K562 (cell line): ENCODE results near the gene TRABD2B. TPM values are rescaled to one million over a fixed set of nuclear protein-coding genes. Genes with fewer than 3 reads are reported as not detected.

Source experiments
- ATAC-seq: fragments of 200-7000 bp; cut with Tn5 transposase; 3 replicates; pipeline ENCODE4 v1.9.1; 2020; ENCODE audit warnings: moderate library complexity
- BruUV-seq: library from RNA; stranded (reverse); fragments of 400-500 nt; replicated peaks from 2 replicates; lab custom pipeline; 2021; lab: Mats Ljungman, UMichigan
- CTCF ChIA-PET: fragments of 300-600 bp; formaldehyde crosslinking; extraction: SDS; loops from one replicate; lab custom pipeline; 2021; ENCODE audit warnings: low intra/inter-chr PET ratio; lab: Yijun Ruan, JAX
- POLR2A ChIA-PET: fragments of 300-600, 350-650 bp; sonication (Branson Sonifier 250); formaldehyde crosslinking; extraction: SDS; loops from one replicate; lab custom pipeline; 2021; ENCODE audit warnings: antibody characterized with exemption, inconsistent platforms; lab: Yijun Ruan, JAX
- DNase-seq, 4 experiments: peaks; one replicate each; pipeline versions ENCODE4 v3.0.0 to v3.0.0-alpha.2; 2011 to 2018; ENCODE audit warnings: low spot score in 3 of 4, mixed read lengths in 3 of 4; ENCODE audit errors: extremely low read depth in 1 of 4
- FAIRE-seq: peaks from 2 replicates; lab custom pipeline; 2011; peaks lifted over from hg19 to GRCh38; lab: Jason Lieb, UNC
- H2AFZ ChIP-seq: 2 replicates; pipeline ENCODE4 v1.6.0; 2011; ENCODE audit warnings: low read depth, low read length, control low read depth, inconsistent platforms
- H3K27ac ChIP-seq: fragments of 200-600 bp; 3 replicates; pipeline ENCODE4 v1.8.0; 2011; ENCODE audit warnings: low read depth, mild to moderate bottlenecking, control low read depth, inconsistent platforms, low read length, moderate library complexity, mixed read lengths; ENCODE audit errors: extremely low read depth
- H3K27me3 ChIP-seq, 2 experiments: fragments of 300-600 bp in 1 of 2; 2 replicates in 1 of 2; 3 replicates in 1 of 2; pipeline versions ENCODE4 v1.6.0 to v1.8.0; 2011; ENCODE audit warnings: inconsistent platforms in 2 of 2, low read length in 2 of 2, mild to moderate bottlenecking in 1 of 2, mixed read lengths in 1 of 2, moderate library complexity in 1 of 2; ENCODE audit not compliant: control insufficient read depth in 2 of 2, insufficient read depth in 2 of 2
- H3K36me3 ChIP-seq: fragments of 300-600 bp; 3 replicates; pipeline ENCODE4 v1.8.0; 2011; ENCODE audit warnings: mild to moderate bottlenecking, low read length, inconsistent platforms; ENCODE audit not compliant: control insufficient read depth, insufficient read depth
- H3K4me1 ChIP-seq, 2 experiments: fragments of 200-600 bp in 1 of 2; replicated peaks in 1 of 2; 2 replicates in 1 of 2; 3 replicates in 1 of 2; pipeline versions ENCODE4 v1.5.1 to v1.8.0; 2011; ENCODE audit warnings: inconsistent platforms in 2 of 2, low read length in 2 of 2, mild to moderate bottlenecking in 1 of 2, mixed read lengths in 1 of 2, moderate library complexity in 1 of 2; ENCODE audit not compliant: control insufficient read depth in 2 of 2, insufficient read depth in 2 of 2
- H3K4me2 ChIP-seq: 2 replicates; pipeline ENCODE4 v1.6.1; 2011; ENCODE audit warnings: low read length, control low read depth, inconsistent platforms, mixed read lengths; ENCODE audit not compliant: insufficient read depth
- H3K4me3 ChIP-seq: fragments of 200-600 bp; sonication (generic), shearing (Covaris generic); 2 replicates; pipeline ENCODE4 v1.5.1; 2016; ENCODE audit warnings: control low read depth, inconsistent platforms
- H3K79me2 ChIP-seq: fragments of 200-600 bp; 3 replicates; pipeline ENCODE4 v1.8.0; 2011; ENCODE audit warnings: low read length, inconsistent platforms; ENCODE audit not compliant: control insufficient read depth, insufficient read depth
- H3K9ac ChIP-seq, 2 experiments: 2 replicates each; pipeline versions ENCODE4 v1.6.0 to v1.6.1; 2011; ENCODE audit warnings: low read depth in 2 of 2, low read length in 2 of 2, control low read depth in 1 of 2, inconsistent platforms in 1 of 2, mild to moderate bottlenecking in 1 of 2, mixed read lengths in 1 of 2; ENCODE audit not compliant: insufficient read depth in 1 of 2
- H3K9me1 ChIP-seq: one replicate; pipeline ENCODE4 v1.6.0; 2011; ENCODE audit warnings: inconsistent platforms, mild to moderate bottlenecking, low read length, moderate library complexity; ENCODE audit not compliant: control insufficient read depth, insufficient read depth
- H3K9me3 ChIP-seq: replicated peaks from 2 replicates; pipeline ENCODE4 v1.5.1; 2011; ENCODE audit warnings: low read depth, low read length, inconsistent platforms; ENCODE audit not compliant: control insufficient read depth, insufficient read depth
- H4K20me1 ChIP-seq: replicated peaks from 2 replicates; pipeline ENCODE4 v1.6.1; 2011; ENCODE audit warnings: low read length, inconsistent platforms, mixed read lengths; ENCODE audit not compliant: control insufficient read depth, insufficient read depth
- ARID3B ChIP-seq: fragments of 250-450 bp; sonication (Bioruptor Pico); IDR thresholded peaks from 2 replicates; pipeline ENCODE4 v1.4.0; 2020; ENCODE audit warnings: borderline replicate concordance
- CHD4 ChIP-seq: fragments of 200-600 bp; sonication (generic); IDR thresholded peaks from 3 replicates; pipeline ENCODE4 v1.6.1; 2012; ENCODE audit warnings: low read depth, mild to moderate bottlenecking, mixed read lengths, low read length, inconsistent platforms; ENCODE audit not compliant: insufficient read depth, insufficient replicate concordance, poor library complexity, severe bottlenecking
- DACH1 ChIP-seq: fragments of 450-650 bp; IDR thresholded peaks from 2 replicates; pipeline ENCODE4 v1.6.1; 2018; ENCODE audit not compliant: partially characterized antibody
- DPF2 ChIP-seq: fragments of 450-650 bp; IDR thresholded peaks from 2 replicates; pipeline ENCODE4 v1.6.1; 2016
- E4F1 ChIP-seq: fragments of 250-450 bp; sonication (Bioruptor Pico); IDR thresholded peaks from 2 replicates; pipeline ENCODE4 v1.5.0; 2021; ENCODE audit warnings: mild to moderate bottlenecking, borderline replicate concordance
- ELF1 ChIP-seq: fragments of 200-800 bp; sonication (Bioruptor generic); IDR thresholded peaks from 2 replicates; pipeline ENCODE4 v1.6.1; 2016; ENCODE audit warnings: missing genetic modification characterization, missing compliant biosample characterization
- ERF ChIP-seq: fragments of 450-650 bp; formaldehyde crosslinking; IDR thresholded peaks from 2 replicates; pipeline ENCODE4 v1.4.0; 2020; ENCODE audit warnings: mild to moderate bottlenecking, mixed read lengths
- HDGF ChIP-seq: fragments of 450-650 bp; IDR thresholded peaks from 2 replicates; pipeline ENCODE4 v1.6.1; 2016
- HMG20A ChIP-seq: fragments of 450-650 bp; formaldehyde crosslinking; conservative IDR thresholded peaks from 2 replicates; pipeline ENCODE4 v1.4.0; 2020; ENCODE audit warnings: mild to moderate bottlenecking, mixed read lengths
- RBM15 ChIP-seq: fragments of 200-400 bp; formaldehyde crosslinking; IDR thresholded peaks from 2 replicates; pipeline ENCODE4 v1.6.1; 2018; ENCODE audit warnings: mild to moderate bottlenecking, low read length, moderate library complexity; ENCODE audit not compliant: insufficient read depth
- RBM22 ChIP-seq: fragments of 200-400 bp; formaldehyde crosslinking; IDR thresholded peaks from 2 replicates; pipeline ENCODE4 v1.6.1; 2018; ENCODE audit warnings: low read length, low read depth; ENCODE audit not compliant: poor library complexity, severe bottlenecking
- RBM25 ChIP-seq: fragments of 200-400 bp; formaldehyde crosslinking; IDR thresholded peaks from 2 replicates; pipeline ENCODE4 v1.6.1; 2018; ENCODE audit warnings: low read length, low read depth, moderate library complexity; ENCODE audit not compliant: severe bottlenecking
- SMARCA5 ChIP-seq: fragments of 450-650 bp; IDR thresholded peaks from 2 replicates; pipeline ENCODE4 v1.6.1; 2016
- ZFX ChIP-seq: sonication (generic); formaldehyde crosslinking; IDR thresholded peaks from 2 replicates; pipeline ENCODE4 v1.8.0; 2022; ENCODE audit warnings: mild to moderate bottlenecking, missing genetic modification reagents, moderate library complexity
- ZNF592 ChIP-seq: fragments of 450-650 bp; IDR thresholded peaks from 2 replicates; pipeline ENCODE4 v1.6.1; 2017; ENCODE audit warnings: antibody characterized with exemption, mild to moderate bottlenecking
- WGBS: fragments of 100-300 bp; shearing (Covaris generic); methylation state at CpG from one replicate; pipeline ENCODE4 v1.1.6; 2016; ENCODE audit warnings: low coverage, mixed read lengths; ENCODE audit not compliant: insufficient coverage; ENCODE audit errors: missing lambda C conversion rate; 5-methylcytosine and 5-hydroxymethylcytosine counted together
- in situ Hi-C: fragments of 300-500 bp; cut with MboI; formaldehyde crosslinking; loops from 4 replicates; pipeline ENCODE4 v1.15.0; 2018; ENCODE audit warnings: inconsistent platforms, mixed read lengths
- intact Hi-C: fragments of 100-400 bp; cut with micrococcal nuclease; formaldehyde crosslinking; loops from 2 replicates; pipeline ENCODE4 v1.14.2; 2022
- polyA plus RNA-seq, 8 experiments: library from polyadenylated mRNA; depleted of rRNA in 4 of 8; stranded (reverse) in 5 of 8; unstranded in 3 of 8; fragments of >200 nt; fragmentation: Nextera tagmentation in 2 of 8; fragmentation: Illumina TruSeq in 1 of 8; extraction: Ambion mirVana in 2 of 8; extraction: Trizol in 1 of 8; gene quantifications; 2 replicates each; pipeline versions ENCODE4 v1.2.1 to v1.2.3, GENCODE V29; 2011 to 2014; ENCODE audit warnings: inconsistent platforms in 1 of 8, missing spikeins in 1 of 8
- total RNA-seq, 7 experiments: library from RNA; depleted of rRNA in 6 of 7; stranded (reverse); fragments of >200 nt in 6 of 7; fragmentation: Illumina TruSeq in 2 of 7; extraction: Trizol in 2 of 7; gene quantifications; 2 replicates each; pipeline versions ENCODE4 v1.2.1 to v1.2.3, GENCODE V29; 2011 to 2021; ENCODE audit warnings: low replicate concordance in 1 of 7

The TRABD2B gene
- total and polyA plus RNA-seq, 9 of the 15 experiments (the other 6 are each of a cell fraction or from before 2014, with no cell fraction given), result not detected

GRCh38 chr1:47915677-47916353 is 81.4 kb downstream of the TRABD2B start:
- DNase-seq (no peak), ATAC-seq (no peak), FAIRE-seq (no peak)
- Histone ChIP-seq H3K4me3 (no peak overlapping the region), H3K9me1 (no peaks in the 10 kb centered on the region), H4K20me1 (0 out of 2 replicates have a peak, but pooled peaks cover 4% of the 10 kb centered on the region), H2AFZ (no peak overlapping the region), H3K4me2 (no peak overlapping the region), H3K36me3 (no peaks in the 10 kb centered on the region), H3K27ac (no peak overlapping the region), H3K4me1 (no peaks in the 10 kb centered on the region; a peak in 1 of 5 replicates), H3K9me3 (no peaks in the 10 kb centered on the region), H3K9ac (no peak overlapping the region), H3K27me3 (peaks cover 0 to 12% of the 10 kb centered on the region in 2 experiments; a peak in 2 of 5 replicates), H3K79me2 (no peaks in the 10 kb centered on the region)
- in situ Hi-C loops (no loop called here), intact Hi-C loops (no loop called here)
- POLR2A ChIA-PET, result interaction anchor here (0.7 to 1.1 kb wide), 2 partner anchors 83 to 164 kb away, joined by 3 read pairs; no protein-coding TSS in a partner anchor
- 0% methylated on average over 10 of the region's 13 CpGs for WGBS
- no TSS peak for BruUV-seq
- CTCF ChIA-PET, result no interaction called here
- TF ChIP-seq ERF (CRISPR knock-in tag) (no peak), RBM22 (no peak), HMG20A (CRISPR knock-in tag) (no peak), ELF1 (tag) (no peak), ZNF592 (no peak), HDGF (no peak), ZFX (CRISPR knock-in tag) (no peak), ARID3B (CRISPR knock-in tag) (no peak), SMARCA5 (no peak), RBM25 (no peak), RBM15 (no peak), E4F1 (CRISPR knock-in tag) (no peak), DPF2 (no peak), DACH1 (no peak), CHD4 (no peak)
